AG10803 (cell line): ENCODE measurements around the gene CPXM2.

Experiments used
- DNase-seq: peaks from one replicate; pipeline ENCODE4 v3.0.0; 2010; ENCODE audit warnings: low read depth
- H3K4me3 ChIP-seq: 2 replicates; pipeline ENCODE4 v1.5.1; 2011; ENCODE audit warnings: mild to moderate bottlenecking, low read length, control low read depth
- CTCF ChIP-seq: conservative IDR thresholded peaks from 2 replicates; pipeline ENCODE4 v1.5.1; 2011; ENCODE audit warnings: mild to moderate bottlenecking, low read length, control low read depth, inconsistent platforms

The CPXM2 gene

GRCh38 chr10:123781956-123782500, 109.6 kb downstream of the CPXM2 start:
- no peak for TF ChIP-seq CTCF
- no peak overlapping the region for H3K4me3 ChIP-seq
- peak; percentile 29 for DNase-seq

GRCh38 chr10:123781324-123781900, 110.2 kb downstream of the CPXM2 start:
- DNase-seq, result no peak
- no peak for TF ChIP-seq CTCF
- H3K4me3 ChIP-seq, result no peak overlapping the region

- no peak for DNase-seq
- no peak for TF ChIP-seq CTCF
- H3K4me3 ChIP-seq, result no peak overlapping the region
Observed at GRCh38 chr10:123778719-123779517, 112.7 kb downstream of the CPXM2 start.

GRCh38 chr10:123777881-123778280, 113.7 kb downstream of the CPXM2 start:
- H3K4me3 ChIP-seq, result no peak overlapping the region
- no peak for TF ChIP-seq CTCF
- no peak for DNase-seq

- no peak for DNase-seq
- TF ChIP-seq CTCF, result no peak
- H3K4me3 ChIP-seq, result no peak overlapping the region
Observed at GRCh38 chr10:123774132-123774742, 117.4 kb downstream of the CPXM2 start.

GRCh38 chr10:123772645-123773508, 118.7 kb downstream of the CPXM2 start:
- no peak for TF ChIP-seq CTCF
- H3K4me3 ChIP-seq, result no peak overlapping the region
- DNase-seq, result no peak
